Loucy (cell line): ENCODE results near the gene CCDC91.

Source experiments
- H2AFZ ChIP-seq: fragments of 200-600 bp; sonication (generic); 2 replicates; pipeline ENCODE4 v1.6.0; 2016; ENCODE audit warnings: antibody characterized with exemption, mild to moderate bottlenecking, low read length, moderate library complexity
- H3F3A ChIP-seq: fragments of 200-600 bp; 2 replicates; pipeline ENCODE4 v1.6.0; 2016; ENCODE audit warnings: antibody characterized with exemption, low read depth, mild to moderate bottlenecking
- H3K27me3 ChIP-seq: fragments of 200-600 bp; sonication (generic); 2 replicates; pipeline ENCODE4 v1.6.1; 2014; ENCODE audit warnings: low read length, mild to moderate bottlenecking; ENCODE audit not compliant: insufficient read depth, poor library complexity, severe bottlenecking
- H3K36me3 ChIP-seq: fragments of 200-600 bp; sonication (generic); 2 replicates; pipeline ENCODE4 v1.6.1; 2016; ENCODE audit warnings: low read length; ENCODE audit not compliant: insufficient read depth
- H3K4me1 ChIP-seq: fragments of 200-600 bp; sonication (generic); 2 replicates; pipeline ENCODE4 v1.5.1; 2014; ENCODE audit warnings: low read length, mild to moderate bottlenecking; ENCODE audit not compliant: insufficient read depth, poor library complexity, severe bottlenecking
- H3K4me2 ChIP-seq: fragments of 200-600 bp; sonication (generic); 2 replicates; pipeline ENCODE4 v1.6.0; 2014; ENCODE audit warnings: antibody characterized with exemption, low read length, low read depth, mild to moderate bottlenecking; ENCODE audit not compliant: poor library complexity, severe bottlenecking
- H3K4me3 ChIP-seq: fragments of 200-600 bp; sonication (generic); 2 replicates; pipeline ENCODE4 v1.5.1; 2014; ENCODE audit warnings: low read length, mild to moderate bottlenecking, mixed read lengths; ENCODE audit not compliant: poor library complexity, severe bottlenecking
- H3K79me2 ChIP-seq: fragments of 200-600 bp; sonication (generic); 2 replicates; pipeline ENCODE4 v1.6.1; 2014; ENCODE audit warnings: low read length; ENCODE audit not compliant: insufficient read depth
- H3K9ac ChIP-seq: fragments of 200-600 bp; sonication (generic); 2 replicates; pipeline ENCODE4 v1.6.0; 2014; ENCODE audit warnings: mild to moderate bottlenecking, low read depth, low read length, moderate library complexity; ENCODE audit not compliant: poor library complexity, severe bottlenecking
- H3K9me2 ChIP-seq: fragments of 200-600 bp; sonication (generic); replicated peaks from 2 replicates; pipeline ENCODE4 v1.6.1; 2016; ENCODE audit warnings: low read depth, low read length, mixed read lengths
- H3K9me3 ChIP-seq: fragments of 200-600 bp; sonication (generic); 2 replicates; pipeline ENCODE4 v1.6.1; 2014; ENCODE audit warnings: mild to moderate bottlenecking, antibody characterized with exemption, low read length, low read depth; ENCODE audit not compliant: insufficient read depth
- H4K20me1 ChIP-seq: fragments of 200-600 bp; sonication (generic); 2 replicates; pipeline ENCODE4 v1.6.0; 2014; ENCODE audit warnings: antibody characterized with exemption, low read length, mild to moderate bottlenecking; ENCODE audit not compliant: insufficient read depth, poor library complexity, severe bottlenecking
- CTCF ChIP-seq: fragments of 200-600 bp; sonication (generic); conservative IDR thresholded peaks from 2 replicates; pipeline ENCODE4 v1.5.1; 2014; ENCODE audit warnings: mild to moderate bottlenecking, antibody characterized with exemption, low read length
- EZH2phosphoT487 ChIP-seq: fragments of 200-600 bp; IDR thresholded peaks from 2 replicates; pipeline ENCODE4 v1.6.1; 2018; ENCODE audit warnings: antibody characterized with exemption, mild to moderate bottlenecking, moderate library complexity, borderline replicate concordance

Gene CCDC91

GRCh38 chr12:28351414-28351813 lies 161.2 kb downstream of the CCDC91 start:
- no peak for TF ChIP-seq CTCF
- TF ChIP-seq EZH2phosphoT487, result no peak
- no peaks in the 10 kb centered on the region for H3K79me2 ChIP-seq
- H3K27me3 ChIP-seq, result no peaks in the 10 kb centered on the region
- peaks cover 19% of the 10 kb centered on the region for H3K4me1 ChIP-seq
- no peak overlapping the region for H3K4me3 ChIP-seq
- H3F3A ChIP-seq, result no peaks in the 10 kb centered on the region
- no peaks in the 10 kb centered on the region for H3K9me2 ChIP-seq
- peaks cover 6% of the 10 kb centered on the region; the same call in 1 of the 2 replicates for H3K36me3 ChIP-seq
- no peaks in the 10 kb centered on the region for H4K20me1 ChIP-seq
- no peak overlapping the region for H2AFZ ChIP-seq
- H3K4me2 ChIP-seq, result no peak overlapping the region
- 0 out of 2 replicates have a peak, but pooled peaks cover 4% of the 10 kb centered on the region for H3K9me3 ChIP-seq
- no peak overlapping the region for H3K9ac ChIP-seq

GRCh38 chr12:28355161-28355560 lies 164.9 kb downstream of the CCDC91 start:
- H3F3A ChIP-seq, result no peaks in the 10 kb centered on the region
- H3K79me2 ChIP-seq, result no peaks in the 10 kb centered on the region
- no peak overlapping the region for H3K4me3 ChIP-seq
- H2AFZ ChIP-seq, result no peak overlapping the region
- H4K20me1 ChIP-seq, result no peaks in the 10 kb centered on the region
- 0 out of 2 replicates have a peak, but pooled peaks cover 4% of the 10 kb centered on the region for H3K9me3 ChIP-seq
- peaks cover 19% of the 10 kb centered on the region for H3K4me1 ChIP-seq
- H3K36me3 ChIP-seq, result peaks cover 6% of the 10 kb centered on the region; the same call in 1 of the 2 replicates
- TF ChIP-seq EZH2phosphoT487 (no peak), CTCF (no peak)
- H3K9ac ChIP-seq, result no peak overlapping the region
- H3K4me2 ChIP-seq, result no peak overlapping the region
- no peaks in the 10 kb centered on the region for H3K9me2 ChIP-seq
- no peaks in the 10 kb centered on the region for H3K27me3 ChIP-seq

- Histone ChIP-seq H3F3A (no peaks in the 10 kb centered on the region), H4K20me1 (no peaks in the 10 kb centered on the region), H3K79me2 (no peaks in the 10 kb centered on the region), H3K4me2 (no peak overlapping the region), H3K9me3 (no peaks in the 10 kb centered on the region), H3K4me1 (no peaks in the 10 kb centered on the region), H2AFZ (no peak overlapping the region), H3K9me2 (no peaks in the 10 kb centered on the region), H3K9ac (no peak overlapping the region), H3K4me3 (no peak overlapping the region), H3K36me3 (peaks cover 4% of the 10 kb centered on the region; the same call in 1 of the 2 replicates), H3K27me3 (no peaks in the 10 kb centered on the region)
- no peak for TF ChIP-seq CTCF
- TF ChIP-seq EZH2phosphoT487, result no peak
These were observed 170.0 kb downstream of the CCDC91 start for GRCh38 chr12:28360253-28360652.
